Chondrocyte (in vitro differentiated cells): Measurements from ENCODE around the gene STK11. TPM values are rescaled to one million over a fixed set of nuclear protein-coding genes. Genes with fewer than 3 reads are reported as not detected.

Source experiments
- DNase-seq: peaks from one replicate; pipeline ENCODE4 v3.0.0; 2021; ENCODE audit warnings: mixed read lengths, low spot score
- H3K27ac Mint-ChIP-seq: one replicate; pipeline ENCODE4 v1.8.0; 2021; ENCODE audit warnings: mild to moderate bottlenecking, moderate library complexity, mixed read lengths; ENCODE audit not compliant: unreplicated experiment
- H3K27me3 Mint-ChIP-seq: 2 replicates; pipeline ENCODE4 v1.8.0; 2021; ENCODE audit warnings: low read depth, mixed read lengths
- H3K36me3 Mint-ChIP-seq: 2 replicates; pipeline ENCODE4 v1.8.0; 2021; ENCODE audit warnings: low read depth, mixed read lengths
- H3K4me1 Mint-ChIP-seq: 2 replicates; pipeline ENCODE4 v1.8.0; 2021; ENCODE audit warnings: low read depth, mild to moderate bottlenecking, mixed read lengths
- H3K4me3 Mint-ChIP-seq: one replicate; pipeline ENCODE4 v1.8.0; 2021; ENCODE audit warnings: mild to moderate bottlenecking, moderate library complexity, mixed read lengths; ENCODE audit not compliant: unreplicated experiment
- H3K9me3 Mint-ChIP-seq: 2 replicates; pipeline ENCODE4 v1.8.0; 2021; ENCODE audit warnings: low read depth, mixed read lengths
- CTCF ChIP-seq: fragments of 200-600 bp; sonication (generic); IDR thresholded peaks from 2 replicates; pipeline ENCODE4 v1.5.0; 2021; ENCODE audit warnings: antibody characterized with exemption, mild to moderate bottlenecking, moderate library complexity
- total RNA-seq: library from RNA; stranded (reverse); gene quantifications from 3 replicates; pipeline ENCODE4 v1.2.1, GENCODE V29; 2021

The STK11 gene
- total RNA-seq, 1 donor from 2014 or later: 42.3 TPM

GRCh38 chr19:1214862-1215731 lies 9.5 kb downstream of the STK11 start:
- Mint-ChIP-seq H3K27me3 (no peaks in the 10 kb centered on the region), H3K4me1 (peaks cover 48% of the 10 kb centered on the region), H3K27ac (peak overlapping the region; percentile 80)

GRCh38 chr19:1216756-1217155 lies 11.2 kb downstream of the STK11 start:
- DNase-seq: no peak
- TF ChIP-seq CTCF: no peak
- H3K27ac Mint-ChIP-seq: no peak overlapping the region

More at GRCh38 chr19:1214862-1215731, 9.5 kb downstream of the STK11 start:
- Mint-ChIP-seq H3K9me3 (no peaks in the 10 kb centered on the region), H3K36me3 (peaks cover 4% of the 10 kb centered on the region), H3K4me3 (peak overlapping the region; percentile 16)
- DNase-seq: no peak
- no peak for TF ChIP-seq CTCF

GRCh38 chr19:1217366-1217765 lies 11.8 kb downstream of the STK11 start:
- TF ChIP-seq CTCF: no peak
- no peak overlapping the region for H3K4me3 Mint-ChIP-seq
- no peak overlapping the region for H3K27ac Mint-ChIP-seq
- peaks cover 4% of the 10 kb centered on the region for H3K36me3 Mint-ChIP-seq
- DNase-seq: no peak
- H3K9me3 Mint-ChIP-seq: no peaks in the 10 kb centered on the region
- H3K27me3 Mint-ChIP-seq: no peaks in the 10 kb centered on the region
- peaks cover 41% of the 10 kb centered on the region for H3K4me1 Mint-ChIP-seq

More at GRCh38 chr19:1216756-1217155, 11.2 kb downstream of the STK11 start:
- Mint-ChIP-seq H3K4me3 (no peak overlapping the region), H3K9me3 (no peaks in the 10 kb centered on the region), H3K4me1 (peaks cover 41% of the 10 kb centered on the region), H3K27me3 (no peaks in the 10 kb centered on the region), H3K36me3 (peaks cover 4% of the 10 kb centered on the region)

- no peaks in the 10 kb centered on the region for H3K27me3 Mint-ChIP-seq
- peaks cover 31% of the 10 kb centered on the region for H3K4me1 Mint-ChIP-seq
- no peak overlapping the region for H3K4me3 Mint-ChIP-seq
- no peak overlapping the region for H3K27ac Mint-ChIP-seq
- H3K9me3 Mint-ChIP-seq: no peaks in the 10 kb centered on the region
- TF ChIP-seq CTCF: no peak
- H3K36me3 Mint-ChIP-seq: no peaks in the 10 kb centered on the region
- DNase-seq: no peak
Observed at GRCh38 chr19:1218751-1219567, 13.4 kb downstream of the STK11 start.

GRCh38 chr19:1219786-1220476 lies 14.4 kb downstream of the STK11 start:
- H3K4me3 Mint-ChIP-seq: no peak overlapping the region
- no peaks in the 10 kb centered on the region for H3K36me3 Mint-ChIP-seq
- DNase-seq: no peak
- H3K4me1 Mint-ChIP-seq: peaks cover 21% of the 10 kb centered on the region
- H3K9me3 Mint-ChIP-seq: no peaks in the 10 kb centered on the region
- H3K27me3 Mint-ChIP-seq: no peaks in the 10 kb centered on the region
- TF ChIP-seq CTCF: no peak
- H3K27ac Mint-ChIP-seq: no peak overlapping the region
